RKO (cell line): ENCODE measurements around the gene NR5A2.

ENCODE experiments used
- DNase-seq: peaks from one replicate; pipeline ENCODE4 v3.0.0-alpha.2; 2016; ENCODE audit warnings: low spot score

Gene NR5A2

DNA sequence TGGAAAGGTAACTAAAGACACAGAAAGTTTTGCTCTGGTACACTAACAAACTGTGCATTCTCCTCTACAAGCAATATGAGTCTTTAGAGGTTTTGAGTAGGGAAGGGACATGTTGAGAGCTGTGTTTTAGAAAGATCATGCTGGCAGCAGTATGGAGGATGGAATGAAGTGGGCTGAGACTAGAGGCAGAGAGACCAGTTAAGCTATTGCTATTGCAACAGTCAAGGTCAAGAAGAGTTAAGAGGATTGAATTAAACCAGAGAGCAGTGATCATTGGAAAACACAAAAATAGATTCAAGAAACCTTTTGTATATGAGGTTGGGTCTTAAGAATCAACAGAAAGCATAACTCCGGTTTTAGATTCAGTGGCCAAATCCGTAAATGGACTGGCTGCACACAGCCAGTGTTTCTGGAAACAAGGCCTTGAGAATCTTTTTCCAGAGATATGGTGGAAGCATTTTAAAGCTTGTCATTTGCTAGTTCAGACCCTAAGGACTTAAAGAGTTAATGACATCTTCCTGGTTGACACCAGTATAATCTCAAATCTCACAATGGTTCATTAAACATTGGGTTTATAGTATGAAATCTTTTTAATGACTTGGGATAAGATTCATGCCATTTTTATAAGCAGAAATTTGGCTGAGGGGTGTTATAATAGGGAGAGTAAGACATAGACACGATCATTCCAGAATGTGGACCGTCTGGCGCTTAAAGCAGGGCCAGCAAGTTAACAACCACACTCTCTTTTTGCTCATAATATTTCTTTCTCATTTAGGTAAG is 177.9 kb downstream of the NR5A2 start:
- no peak for DNase-seq

DNA sequence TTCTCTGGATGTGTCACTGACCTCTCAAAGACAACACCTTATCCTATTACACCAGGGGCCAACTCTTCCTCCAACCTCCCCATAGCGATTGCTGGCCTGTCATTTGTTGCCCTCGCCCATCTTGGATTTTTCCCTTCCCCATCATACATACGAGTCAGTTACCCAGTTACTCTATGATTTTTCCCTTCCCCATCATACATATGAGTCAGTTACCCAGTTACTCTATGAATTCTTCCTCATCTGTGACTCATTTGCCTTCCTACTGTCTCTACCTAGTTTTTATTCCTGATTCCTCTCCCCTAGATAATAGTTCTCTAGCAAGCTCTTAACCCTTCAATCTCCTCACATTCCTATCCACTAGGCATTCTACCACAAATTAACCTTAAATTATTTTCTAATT is 178.8 kb downstream of the NR5A2 start:
- DNase-seq = peak; percentile 73

DNA sequence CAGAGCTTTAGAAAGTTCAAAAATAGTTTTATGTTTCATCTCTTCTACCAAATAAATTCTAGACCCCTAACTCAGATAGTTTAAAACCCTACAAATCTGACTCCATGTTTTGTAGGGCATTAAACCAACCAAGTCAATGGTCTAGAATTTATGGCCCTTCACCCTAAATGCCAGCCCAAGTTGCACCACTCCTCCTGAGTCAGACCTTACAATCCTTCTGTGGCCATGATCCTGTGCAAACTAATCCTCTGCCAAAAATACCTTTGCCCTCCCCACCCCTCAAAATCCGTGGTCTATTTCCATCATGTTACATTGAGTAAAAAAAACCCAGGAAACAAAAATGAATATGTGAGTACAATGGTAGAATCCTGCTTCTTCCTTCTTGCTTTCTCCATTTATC is 179.3 kb downstream of the NR5A2 start:
- DNase-seq = no peak

DNA sequence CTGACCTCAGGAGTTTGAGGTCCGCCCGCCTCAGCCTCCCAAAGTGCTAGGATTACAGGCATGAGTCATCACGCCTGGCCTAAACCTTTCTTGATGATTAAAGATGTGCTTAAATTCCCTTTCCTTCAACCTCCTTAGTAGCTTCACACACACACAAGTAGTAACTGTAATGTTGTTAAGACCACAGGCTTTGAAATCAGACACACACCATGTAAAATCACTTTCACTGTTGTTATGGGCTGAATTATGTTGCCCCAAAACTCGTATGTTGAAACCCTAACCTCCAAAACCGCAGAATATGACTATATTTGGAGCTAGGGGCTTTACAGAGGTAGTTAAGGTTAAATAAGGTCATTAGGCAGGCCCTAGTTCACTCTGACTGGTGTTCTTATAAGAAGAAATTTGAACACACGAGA is 180.2 kb downstream of the NR5A2 start:
- no peak for DNase-seq

DNA sequence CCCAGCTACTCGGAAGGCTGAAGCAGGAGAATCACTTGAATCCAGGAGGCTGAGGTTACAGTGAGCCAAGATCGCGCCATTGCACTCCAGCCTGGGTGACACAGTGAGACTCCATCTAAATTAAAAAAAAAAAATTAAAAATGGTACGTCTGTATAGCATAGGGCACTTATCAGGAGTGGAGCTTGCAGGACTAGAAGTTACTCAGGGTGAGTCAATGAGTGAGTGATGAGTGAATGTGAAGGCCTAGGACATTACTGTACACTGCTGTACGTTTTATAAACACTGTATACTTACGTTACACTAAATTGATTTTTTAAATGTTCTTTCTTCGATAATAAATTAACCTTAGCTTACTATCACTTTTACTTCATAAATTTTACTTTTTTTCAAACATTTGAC is 183.6 kb downstream of the NR5A2 start:
- peak; percentile 82 for DNase-seq

DNA sequence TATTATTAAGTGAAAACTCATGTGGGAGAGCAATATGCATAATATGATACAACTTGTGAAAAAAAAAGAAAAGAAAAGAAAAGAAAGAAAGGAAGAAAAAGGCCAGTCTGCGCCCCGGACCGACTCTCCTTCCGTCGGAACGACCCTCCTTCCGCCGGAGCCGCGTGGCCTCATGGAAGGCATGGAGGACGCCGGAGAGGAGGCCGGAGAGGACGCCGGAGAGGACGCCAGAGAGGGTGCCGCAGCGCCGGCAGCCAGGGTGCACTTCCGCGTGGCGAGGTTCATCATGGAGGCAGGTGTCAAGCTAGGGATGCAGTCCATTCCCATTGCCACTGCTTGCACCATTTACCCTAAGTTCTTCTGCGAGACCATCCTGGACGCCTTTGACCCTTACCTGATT is 185.9 kb downstream of the NR5A2 start:
- no peak for DNase-seq

DNA sequence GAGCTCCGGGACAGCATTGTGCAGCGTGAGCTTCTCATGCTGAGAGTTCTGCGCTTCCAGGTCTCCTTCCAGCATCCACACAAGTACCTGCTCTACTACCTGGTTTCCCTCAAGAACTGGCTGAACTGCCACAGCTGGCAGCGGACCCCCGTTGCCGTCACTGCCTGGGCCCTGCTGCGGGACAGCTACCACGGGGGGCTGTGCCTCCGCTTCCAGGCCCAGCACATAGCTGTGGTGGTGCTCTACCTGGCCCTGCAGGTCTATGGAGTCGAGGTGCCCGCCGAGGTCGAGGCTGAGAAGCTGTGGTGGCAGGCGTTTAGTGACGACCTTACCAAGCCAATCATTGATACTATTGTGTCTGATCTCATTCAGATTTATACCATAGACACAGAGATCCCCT is 186.4 kb downstream of the NR5A2 start:
- DNase-seq = no peak

DNA sequence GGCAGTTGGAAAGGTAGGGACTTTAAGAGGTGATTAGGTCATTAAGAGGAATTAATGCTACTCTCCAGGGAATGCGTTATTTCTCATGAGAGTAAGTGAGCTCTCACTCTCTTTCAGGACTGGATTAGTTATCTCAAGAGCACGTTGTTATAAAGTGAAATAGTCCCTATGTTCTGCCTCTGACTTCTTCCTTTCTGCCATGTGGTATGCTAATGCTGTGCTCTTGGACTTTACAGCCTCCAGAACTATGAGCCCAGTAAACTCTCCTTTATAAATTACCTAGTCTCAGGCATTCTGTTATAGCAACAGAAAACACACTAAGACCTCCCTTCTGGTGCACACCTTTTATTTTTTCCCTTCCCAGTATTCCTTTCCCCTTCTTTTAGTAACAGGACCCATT is 187.8 kb downstream of the NR5A2 start:
- no peak for DNase-seq

DNA sequence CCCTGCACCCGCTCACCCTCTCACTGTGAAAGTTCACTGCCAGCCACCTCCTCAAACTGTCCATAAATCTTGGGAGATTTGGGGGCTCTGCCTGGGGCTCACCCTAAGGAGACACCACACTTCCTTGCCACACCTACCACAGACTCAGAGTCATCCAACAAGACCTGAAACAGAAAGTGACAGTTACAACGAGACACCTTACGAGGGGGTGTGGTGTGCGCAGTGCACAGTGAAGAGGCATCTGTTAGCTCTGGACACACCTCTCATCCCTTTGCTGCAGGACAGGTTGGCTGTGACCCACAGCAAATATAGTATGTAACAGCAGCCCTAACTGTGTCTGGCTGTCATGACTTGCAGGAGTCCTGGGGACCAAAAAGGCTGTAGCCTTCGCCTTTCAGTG is 190.2 kb downstream of the NR5A2 start:
- DNase-seq = no peak

DNA sequence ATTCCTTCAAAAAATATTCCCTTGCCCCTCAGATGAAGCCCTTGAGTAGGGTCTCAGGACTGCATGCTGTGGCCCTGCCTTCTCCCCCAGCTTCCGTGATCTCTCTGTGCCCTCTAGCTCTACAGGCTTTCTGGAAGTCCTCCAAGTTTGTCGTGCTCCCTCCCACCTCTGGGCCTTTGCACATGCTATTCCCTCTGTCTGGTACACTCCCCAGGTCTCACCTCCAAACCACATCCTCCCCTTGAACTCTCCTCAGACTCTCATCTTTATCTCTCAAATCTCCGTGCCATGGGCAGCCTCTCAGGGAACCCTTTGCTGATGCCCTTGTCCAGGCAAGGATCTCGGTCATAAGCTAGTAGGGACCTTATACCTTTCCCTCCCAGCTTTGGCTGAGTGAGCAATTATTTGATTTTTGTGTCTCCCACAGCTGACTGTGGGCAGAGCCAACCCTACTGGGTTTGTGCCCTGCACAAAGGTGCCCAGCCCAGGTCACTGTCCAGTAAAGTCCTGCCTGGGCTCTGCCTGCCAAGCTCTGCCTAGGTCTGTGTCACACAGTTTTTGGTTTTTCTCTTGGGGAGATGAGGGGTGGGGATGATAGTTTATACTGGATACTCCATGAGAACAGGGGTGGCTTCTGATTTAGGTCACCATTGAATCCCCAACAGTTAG is 194.2 kb downstream of the NR5A2 start:
- no peak for DNase-seq

DNA sequence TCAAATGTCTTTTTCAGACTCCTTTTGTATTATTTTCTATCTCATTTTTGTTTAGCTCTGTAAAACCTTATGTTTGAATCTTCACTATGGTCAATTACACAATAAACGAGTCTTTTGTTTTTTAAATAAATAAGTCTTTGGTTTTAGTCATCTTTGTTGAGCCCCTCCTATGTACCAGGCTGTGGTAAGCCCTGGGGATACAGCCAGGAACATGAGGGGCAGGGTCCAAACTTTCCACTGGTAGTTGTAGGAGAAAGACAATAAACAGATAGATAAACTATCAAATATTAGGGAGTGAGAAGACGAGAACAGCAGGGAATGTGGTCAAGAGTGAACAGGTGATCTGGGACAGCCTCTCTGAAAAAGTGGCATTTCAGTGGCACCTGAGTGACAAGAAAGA is 195.7 kb downstream of the NR5A2 start:
- DNase-seq = no peak

DNA sequence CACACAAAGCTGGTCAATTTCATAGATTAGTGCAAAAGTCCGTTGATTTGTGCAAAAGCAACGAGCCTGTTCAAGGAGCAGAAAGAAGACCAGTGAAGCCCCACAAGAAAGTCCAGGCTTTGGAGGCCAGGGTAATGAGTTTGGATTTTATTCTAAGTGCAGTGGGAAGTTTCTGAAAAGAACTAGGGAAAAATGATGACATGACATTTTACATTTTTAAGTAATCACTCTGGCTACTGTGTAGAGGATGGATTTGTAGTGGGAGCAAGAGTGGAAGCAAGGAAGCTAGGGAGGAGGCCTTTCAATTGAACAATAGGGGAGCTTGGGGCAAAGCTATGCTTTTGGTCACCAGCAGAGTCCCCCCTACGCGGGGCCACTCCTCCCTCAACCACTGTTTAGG is 196.1 kb downstream of the NR5A2 start:
- DNase-seq = no peak

DNA sequence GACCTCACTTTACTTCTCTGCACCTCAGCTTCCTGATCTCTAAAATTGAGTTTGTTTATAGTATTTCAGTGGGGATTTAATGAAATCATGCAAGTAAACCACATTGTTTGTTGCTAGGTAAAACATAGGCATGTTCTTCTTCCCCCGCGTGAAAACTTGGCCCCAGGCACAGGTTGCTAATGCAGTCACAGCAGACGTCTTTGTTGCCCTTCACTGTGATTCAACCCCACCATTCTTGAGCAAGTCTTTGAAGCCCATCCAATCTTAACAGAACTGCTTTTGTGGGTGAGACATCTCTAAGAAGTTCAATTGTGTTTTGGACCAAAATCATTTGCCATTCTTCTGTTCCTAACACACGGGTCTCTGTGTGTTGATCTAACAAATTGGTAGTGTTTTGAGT is 196.8 kb downstream of the NR5A2 start:
- DNase-seq = no peak

DNA sequence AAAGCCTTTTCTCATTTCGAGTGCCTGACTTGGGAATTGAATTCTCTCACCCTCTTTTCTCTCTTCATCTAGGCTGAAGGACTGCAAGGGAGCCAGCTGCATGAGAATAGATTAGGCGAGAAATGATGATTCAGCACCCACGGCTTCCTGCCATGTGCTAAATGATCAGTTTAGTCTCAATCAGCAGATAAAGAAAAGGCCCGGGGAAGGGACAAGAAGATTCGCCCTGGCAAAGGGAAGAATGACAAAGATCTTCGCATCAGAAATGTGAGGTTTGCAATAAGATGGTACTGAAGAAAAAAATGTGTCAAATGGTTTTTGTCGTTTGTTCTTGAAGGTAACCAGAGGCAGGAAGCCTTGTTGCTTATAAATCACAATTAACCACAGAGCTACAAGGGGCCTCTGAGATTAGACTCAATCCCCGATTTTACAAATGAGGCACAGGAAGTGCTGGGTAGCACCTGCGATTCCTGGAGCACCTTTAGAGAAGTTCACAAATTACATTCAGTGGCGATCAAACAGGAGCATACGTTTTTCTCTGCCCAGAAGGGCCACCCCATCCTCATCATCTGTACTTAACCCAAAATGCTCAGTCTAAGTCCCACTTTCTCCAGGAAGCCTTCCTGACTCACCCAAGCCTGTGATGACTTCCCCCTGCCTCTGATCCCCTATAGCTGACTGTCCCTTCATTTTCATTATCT is 198.9 kb downstream of the NR5A2 start:
- no peak for DNase-seq

DNA sequence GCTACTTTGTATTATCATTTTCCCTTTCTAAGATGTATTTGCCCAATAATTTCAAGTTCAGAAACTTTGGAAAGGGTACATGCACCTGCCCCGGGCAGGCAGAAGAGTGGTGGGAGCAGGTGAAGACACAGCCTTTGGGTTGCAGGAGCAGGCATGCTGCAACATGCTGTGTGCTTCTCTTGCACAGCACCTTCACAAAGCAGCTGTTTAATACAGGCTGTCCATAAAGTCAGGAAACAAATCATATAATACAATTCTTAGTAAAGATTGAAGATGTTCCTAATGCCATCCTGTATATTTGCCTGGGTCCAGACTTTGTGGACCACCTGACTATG is 199.4 kb downstream of the NR5A2 start:
- DNase-seq = no peak
